ENCODE measurements around the gene MYOZ1. TPM values are rescaled to one million over a fixed set of nuclear protein-coding genes. Genes with fewer than 3 reads are reported as not detected.

The MYOZ1 gene
- polyA plus RNA-seq, 1 donor (not counting 4 experiments of a cell fraction or from before 2014, with no cell fraction given), result not detected

DNA sequence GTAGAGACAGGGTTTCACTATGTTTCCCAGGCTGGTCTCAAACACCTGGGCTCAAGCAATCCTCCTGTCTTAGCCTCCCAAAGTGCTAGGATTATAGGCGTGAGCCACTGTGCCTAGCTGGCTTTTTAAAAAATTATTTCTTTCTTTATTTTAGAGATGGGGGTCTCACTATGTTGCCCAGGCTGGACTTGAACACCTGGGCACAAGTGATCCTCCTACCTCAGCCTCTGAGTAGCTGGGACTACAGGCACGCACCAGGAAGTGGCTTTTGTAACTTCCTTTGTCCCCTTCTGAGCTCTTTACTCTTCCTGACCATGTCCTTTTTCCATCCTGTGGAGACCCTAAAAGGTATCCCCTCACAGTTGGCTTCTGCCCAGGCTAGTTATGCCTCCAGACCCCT, 2.1 kb upstream of the MYOZ1 start:
- H3K27ac ChIP-seq (ENCODE audit: control insufficient read depth, insufficient read depth, low read length), result no peak overlapping the region
- DNase-seq (ENCODE audit: low read depth, low spot score) (no peak), FAIRE-seq (no peak)
- dilution Hi-C loops (cut with MboI; ENCODE audit: extremely low pct_ligation_motif_present, low sequenced_read_pairs), result no loop called here
- H3K4me3 ChIP-seq (ENCODE audit: control insufficient read depth in 2 of 3, extremely low read depth in 1 of 3, insufficient read depth in 2 of 3, low read depth in 1 of 3, low read length in 3 of 3), result no peak overlapping the region
- no peak overlapping the region for H3K4me2 ChIP-seq (ENCODE audit: control insufficient read depth, extremely low read depth, insufficient read depth, low read depth, low read length)
- no peaks in the 10 kb centered on the region for H3K79me2 ChIP-seq (ENCODE audit: control insufficient read depth, insufficient read depth, low read length)
- no peaks in the 10 kb centered on the region for H3K9me1 ChIP-seq (ENCODE audit: control insufficient read depth, extremely low read depth, insufficient read depth, low read length)
- no peaks in the 10 kb centered on the region for H4K20me1 ChIP-seq (ENCODE audit: control insufficient read depth, extremely low read depth, insufficient read depth, low read length)
- H3K9me3 ChIP-seq (ENCODE audit: control insufficient read depth, low read depth, low read length), result no peaks in the 10 kb centered on the region
- no peaks in the 10 kb centered on the region for H3K27me3 ChIP-seq (ENCODE audit: control insufficient read depth, extremely low read depth, insufficient read depth, low read length)
- H2AFZ ChIP-seq (ENCODE audit: control insufficient read depth, low read length), result no peak overlapping the region
- H3K9ac ChIP-seq (ENCODE audit: control insufficient read depth, extremely low read depth, insufficient read depth, low read length), result no peak overlapping the region
- H3K4me1 ChIP-seq (ENCODE audit: control insufficient read depth, extremely low read depth, insufficient read depth, low read length), result peaks cover 4% of the 10 kb centered on the region
- H3K36me3 ChIP-seq (ENCODE audit: control insufficient read depth in 2 of 2, extremely low read depth in 1 of 2, insufficient read depth in 2 of 2, low read length in 2 of 2), result no peaks in the 10 kb centered on the region
- TF ChIP-seq, protein P1, sequence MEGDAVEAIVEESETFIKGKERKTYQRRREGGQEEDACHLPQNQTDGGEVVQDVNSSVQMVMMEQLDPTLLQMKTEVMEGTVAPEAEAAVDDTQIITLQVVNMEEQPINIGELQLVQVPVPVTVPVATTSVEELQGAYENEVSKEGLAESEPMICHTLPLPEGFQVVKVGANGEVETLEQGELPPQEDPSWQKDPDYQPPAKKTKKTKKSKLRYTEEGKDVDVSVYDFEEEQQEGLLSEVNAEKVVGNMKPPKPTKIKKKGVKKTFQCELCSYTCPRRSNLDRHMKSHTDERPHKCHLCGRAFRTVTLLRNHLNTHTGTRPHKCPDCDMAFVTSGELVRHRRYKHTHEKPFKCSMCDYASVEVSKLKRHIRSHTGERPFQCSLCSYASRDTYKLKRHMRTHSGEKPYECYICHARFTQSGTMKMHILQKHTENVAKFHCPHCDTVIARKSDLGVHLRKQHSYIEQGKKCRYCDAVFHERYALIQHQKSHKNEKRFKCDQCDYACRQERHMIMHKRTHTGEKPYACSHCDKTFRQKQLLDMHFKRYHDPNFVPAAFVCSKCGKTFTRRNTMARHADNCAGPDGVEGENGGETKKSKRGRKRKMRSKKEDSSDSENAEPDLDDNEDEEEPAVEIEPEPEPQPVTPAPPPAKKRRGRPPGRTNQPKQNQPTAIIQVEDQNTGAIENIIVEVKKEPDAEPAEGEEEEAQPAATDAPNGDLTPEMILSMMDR (optimal IDR thresholded peaks at IDR 0.05 in 1 of 3, IDR thresholded peaks at IDR 0.05 in 1 of 3, conservative IDR thresholded peaks at IDR 0.05 in 1 of 3; ENCODE audit: extremely low read depth in 1 of 3, insufficient read depth in 2 of 3, low read length in 3 of 3), result no peak
- TF ChIP-seq EZH2 (IDR thresholded peaks at IDR 0.05; ENCODE audit: low read length), result no peak

- Histone ChIP-seq H3K27ac (ENCODE audit: control insufficient read depth, insufficient read depth, low read length) (no peak overlapping the region), H3K4me3 (ENCODE audit: control insufficient read depth in 2 of 3, extremely low read depth in 1 of 3, insufficient read depth in 2 of 3, low read depth in 1 of 3, low read length in 3 of 3) (no peak overlapping the region), H3K27me3 (ENCODE audit: control insufficient read depth, extremely low read depth, insufficient read depth, low read length) (no peaks in the 10 kb centered on the region), H3K36me3 (ENCODE audit: control insufficient read depth in 2 of 2, extremely low read depth in 1 of 2, insufficient read depth in 2 of 2, low read length in 2 of 2) (no peaks in the 10 kb centered on the region), H3K9me3 (ENCODE audit: control insufficient read depth, low read depth, low read length) (no peaks in the 10 kb centered on the region), H2AFZ (ENCODE audit: control insufficient read depth, low read length) (no peak overlapping the region), H3K79me2 (ENCODE audit: control insufficient read depth, insufficient read depth, low read length) (no peaks in the 10 kb centered on the region), H3K4me2 (ENCODE audit: control insufficient read depth, extremely low read depth, insufficient read depth, low read depth, low read length) (no peak overlapping the region), H3K4me1 (ENCODE audit: control insufficient read depth, extremely low read depth, insufficient read depth, low read length) (no peaks in the 10 kb centered on the region), H3K9me1 (ENCODE audit: control insufficient read depth, extremely low read depth, insufficient read depth, low read length) (no peaks in the 10 kb centered on the region), H3K9ac (ENCODE audit: control insufficient read depth, extremely low read depth, insufficient read depth, low read length) (no peak overlapping the region), H4K20me1 (ENCODE audit: control insufficient read depth, extremely low read depth, insufficient read depth, low read length) (no peaks in the 10 kb centered on the region)
- TF ChIP-seq, protein P1 (optimal IDR thresholded peaks at IDR 0.05 in 1 of 3, IDR thresholded peaks at IDR 0.05 in 1 of 3, conservative IDR thresholded peaks at IDR 0.05 in 1 of 3; ENCODE audit: extremely low read depth in 1 of 3, insufficient read depth in 2 of 3, low read length in 3 of 3), result no peak
- no peak for TF ChIP-seq EZH2 (IDR thresholded peaks at IDR 0.05; ENCODE audit: low read length)
- dilution Hi-C loops (cut with MboI; ENCODE audit: extremely low pct_ligation_motif_present, low sequenced_read_pairs), result no loop called here
- FAIRE-seq, result no peak
- no peak for DNase-seq (ENCODE audit: low read depth, low spot score)
Measured at GRCh38 chr10:73639286-73639685, 2.0 kb downstream of the MYOZ1 start.
